ENCODE data around the gene LYPLA2.

Gene LYPLA2

DNA sequence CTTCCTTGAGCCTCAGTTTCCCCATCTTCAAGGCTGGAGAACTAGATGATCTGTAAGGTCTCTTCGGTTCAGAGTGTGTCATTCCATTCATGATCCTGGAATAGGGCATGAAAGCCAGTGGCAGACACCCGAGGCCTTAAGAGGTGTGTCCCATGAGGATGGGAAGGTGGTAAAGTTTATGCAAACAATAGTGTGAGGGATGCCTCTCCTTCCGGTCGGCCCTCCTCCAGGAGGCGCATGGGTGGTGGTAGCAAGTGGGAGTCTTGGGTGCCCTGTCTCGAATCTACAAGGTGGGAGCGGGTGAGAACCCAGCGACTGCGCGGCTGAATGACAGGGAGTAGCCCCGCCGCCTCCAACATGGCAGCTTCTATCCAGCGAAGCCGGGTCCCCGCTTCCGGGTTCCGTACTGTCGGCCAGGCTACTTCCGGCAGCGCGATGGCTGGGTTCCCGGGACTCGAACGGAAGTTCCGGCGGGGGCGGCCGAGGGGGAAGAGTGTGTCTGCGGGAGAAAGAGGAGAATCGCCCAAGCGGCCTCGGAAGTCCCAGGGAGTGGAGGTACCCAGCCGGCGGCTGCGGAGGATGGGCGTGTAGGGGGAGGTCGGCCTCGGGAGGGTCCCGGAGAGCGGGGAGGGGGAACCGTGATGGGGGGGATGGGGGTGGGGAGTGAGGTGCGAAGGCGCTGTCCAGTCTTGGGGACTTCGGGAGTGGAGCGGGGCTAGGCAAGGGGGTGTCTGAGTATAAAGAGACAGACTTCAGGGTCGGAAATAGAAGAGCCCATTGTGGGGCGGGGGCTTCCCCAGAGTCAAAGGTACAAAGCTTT, at the start of gene LYPLA2:
LYPLA2 (plus strand) TSS at position 450 of the 820 bp plus-strand sequence. CDS start 1,538 bp downstream, outside the sequence.
- peak; percentile 72 to 78 for DNase-seq (ENCODE audit: low read depth in 1 of 2, low spot score in 1 of 2)

DNA sequence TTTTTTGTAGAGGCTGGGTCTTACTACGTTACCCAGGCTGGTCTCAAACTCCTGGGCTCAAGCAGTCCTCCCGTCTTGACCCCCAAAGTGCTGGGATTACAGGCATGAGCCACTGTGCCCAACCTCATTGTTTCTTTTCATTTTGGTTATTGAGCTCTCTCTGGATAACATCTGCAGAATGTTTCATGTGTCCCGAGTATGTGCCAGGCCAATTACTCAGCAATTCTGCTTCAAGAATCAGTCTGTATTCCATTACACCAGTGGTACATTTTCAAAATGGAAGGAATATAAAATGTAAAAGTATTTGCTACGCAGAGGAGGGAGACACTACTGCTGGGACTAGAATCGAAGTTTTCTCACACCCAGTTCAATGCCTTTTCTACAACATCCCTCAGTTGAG, 49.3 kb upstream of the LYPLA2 start:
- no peak for DNase-seq (ENCODE audit: low read depth in 1 of 2, low spot score in 1 of 2)

DNA sequence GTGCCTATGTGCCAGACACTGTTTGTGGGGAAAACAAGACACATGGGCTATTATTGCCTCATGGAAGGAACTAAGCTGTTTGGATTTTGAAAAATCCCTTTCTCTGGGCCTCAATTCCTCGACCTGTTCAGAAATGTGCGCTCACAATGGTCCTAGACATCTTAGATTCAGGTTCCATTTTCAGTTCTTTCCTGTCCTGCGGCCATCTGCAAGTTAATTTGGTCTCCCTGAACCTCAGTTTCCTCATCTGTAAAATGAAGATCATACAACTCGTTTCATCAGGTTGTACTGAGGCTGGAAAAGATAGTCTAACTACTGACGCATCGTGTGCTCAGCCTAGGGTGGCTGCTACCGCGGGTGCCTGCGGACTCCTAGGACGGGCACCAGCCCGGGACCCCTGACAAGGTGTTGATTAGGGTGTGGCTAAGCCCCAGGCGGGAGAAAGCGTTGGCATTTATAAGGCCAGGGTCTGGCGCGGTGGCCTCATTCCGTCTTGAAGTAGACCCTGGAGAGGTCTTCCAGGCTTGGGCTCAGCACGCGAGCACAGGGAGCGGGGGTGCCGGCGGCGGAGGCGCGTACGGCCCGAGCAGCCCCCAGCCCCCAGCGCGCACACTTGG, 48.2 kb upstream of the LYPLA2 start:
- no peak for DNase-seq (ENCODE audit: low read depth in 1 of 2, low spot score in 1 of 2)

DNA sequence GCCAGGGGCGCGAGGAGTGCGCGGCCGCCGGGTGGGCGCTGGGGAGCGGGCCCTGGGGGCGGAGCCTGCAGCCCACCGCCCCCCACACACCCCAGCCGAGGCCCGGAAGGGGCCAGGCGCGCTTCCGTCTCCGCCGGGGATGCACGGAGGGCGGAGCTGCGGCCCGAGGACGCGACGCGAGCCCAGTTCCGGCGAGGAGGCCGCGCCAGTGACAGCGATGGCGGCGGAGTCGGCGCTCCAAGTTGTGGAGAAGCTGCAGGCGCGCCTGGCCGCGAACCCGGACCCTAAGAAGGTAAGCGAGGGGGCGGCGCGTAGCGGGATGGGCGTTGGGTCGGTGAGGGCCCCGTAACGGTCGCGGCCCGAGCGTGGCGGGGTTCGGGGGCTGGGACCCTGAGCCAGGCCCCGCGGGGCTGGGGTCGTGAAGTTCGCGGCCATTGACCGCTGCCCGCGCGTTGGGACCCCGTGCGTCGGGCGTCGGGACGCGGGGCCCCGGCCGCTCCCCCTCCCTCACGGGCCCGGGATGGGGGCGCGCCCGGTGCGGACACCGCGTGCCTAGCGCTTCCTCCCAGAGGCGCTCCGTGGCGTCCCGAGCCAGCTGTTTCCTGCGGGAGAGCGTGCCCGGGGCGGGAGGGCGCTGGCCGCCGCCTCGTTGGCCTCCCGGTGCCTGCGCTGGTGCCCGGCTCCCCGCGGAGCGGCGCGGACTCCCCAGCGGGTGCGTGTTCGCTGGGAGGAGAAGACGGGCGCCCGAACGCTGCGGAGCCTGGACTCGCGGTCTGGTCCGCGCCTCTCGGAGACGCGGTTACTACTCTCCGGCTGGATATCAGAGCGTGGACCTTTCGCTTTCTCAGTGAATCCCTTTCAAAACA, 47.4 kb upstream of the LYPLA2 start, which contains the start of gene ELOA:
ELOA (plus strand) TSS at position 185 of the 866 bp plus-strand sequence; CDS start at position 218, 33 bp downstream.
- peak; percentile 56 to 72 for DNase-seq (ENCODE audit: low read depth in 1 of 2, low spot score in 1 of 2)

DNA sequence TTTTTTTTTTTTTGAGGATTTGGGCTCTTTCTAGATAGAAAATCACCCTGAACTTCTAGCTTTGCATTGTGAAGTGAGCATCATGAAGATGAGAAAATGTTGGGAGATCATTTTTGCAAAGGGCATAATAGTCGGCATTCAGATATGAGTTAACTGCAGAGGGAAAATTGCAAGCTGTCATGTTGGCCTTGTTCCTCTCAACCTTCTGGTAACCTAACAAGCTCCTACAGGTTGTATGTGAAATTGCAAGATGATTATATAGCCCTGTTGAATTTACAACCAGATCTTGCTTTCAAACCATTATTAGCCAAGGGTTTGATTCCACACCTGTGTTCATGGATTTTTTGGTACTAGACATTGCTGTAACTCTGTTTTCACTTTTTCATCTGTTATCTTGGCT, 45.4 kb upstream of the LYPLA2 start:
- DNase-seq (ENCODE audit: low read depth in 1 of 2, low spot score in 1 of 2): no peak

DNA sequence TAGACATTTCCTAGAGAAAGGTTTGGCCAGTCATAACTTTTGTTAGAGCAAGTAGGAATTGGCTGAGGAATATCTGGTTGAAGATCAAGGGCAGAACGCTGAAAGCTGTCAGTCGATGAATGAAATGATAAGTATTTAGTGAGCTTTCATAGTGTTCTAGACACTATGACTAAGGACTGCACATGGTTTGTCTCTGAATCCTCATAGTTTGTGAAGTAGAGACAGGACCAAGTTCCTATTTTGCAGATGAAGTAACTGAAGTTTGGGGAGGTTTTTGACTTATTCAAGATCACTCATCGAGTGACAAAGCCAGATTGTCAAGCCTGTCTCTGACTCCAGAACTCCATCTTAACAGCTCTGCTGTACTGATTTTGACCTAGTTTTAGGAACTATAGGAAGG, 42.9 kb upstream of the LYPLA2 start:
- DNase-seq (ENCODE audit: low read depth in 1 of 2, low spot score in 1 of 2): no peak

DNA sequence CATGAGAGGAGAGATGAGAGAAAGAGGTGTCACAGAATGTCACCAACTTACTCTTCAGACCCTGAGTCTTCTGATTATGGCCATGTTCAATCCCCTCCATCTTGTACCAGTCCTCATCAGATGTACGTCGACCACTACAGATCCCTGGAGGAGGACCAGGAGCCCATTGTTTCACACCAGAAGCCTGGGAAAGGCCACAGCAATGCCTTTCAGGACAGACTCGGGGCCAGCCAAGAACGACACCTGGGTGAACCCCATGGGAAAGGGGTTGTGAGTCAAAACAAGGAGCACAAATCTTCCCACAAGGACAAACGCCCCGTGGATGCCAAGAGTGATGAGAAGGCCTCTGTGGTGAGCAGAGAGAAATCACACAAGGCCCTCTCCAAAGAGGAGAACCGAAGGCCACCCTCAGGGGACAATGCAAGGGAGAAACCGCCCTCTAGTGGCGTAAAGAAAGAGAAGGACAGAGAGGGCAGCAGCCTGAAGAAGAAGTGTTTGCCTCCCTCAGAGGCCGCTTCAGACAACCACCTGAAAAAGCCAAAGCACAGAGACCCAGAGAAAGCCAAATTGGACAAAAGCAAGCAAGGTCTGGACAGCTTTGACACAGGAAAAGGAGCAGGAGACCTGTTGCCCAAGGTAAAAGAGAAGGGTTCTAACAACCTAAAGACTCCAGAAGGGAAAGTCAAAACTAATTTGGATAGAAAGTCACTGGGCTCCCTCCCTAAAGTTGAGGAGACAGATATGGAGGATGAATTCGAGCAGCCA, 39.7 kb upstream of the LYPLA2 start:
- DNase-seq (ENCODE audit: low read depth in 1 of 2, low spot score in 1 of 2): no peak

DNA sequence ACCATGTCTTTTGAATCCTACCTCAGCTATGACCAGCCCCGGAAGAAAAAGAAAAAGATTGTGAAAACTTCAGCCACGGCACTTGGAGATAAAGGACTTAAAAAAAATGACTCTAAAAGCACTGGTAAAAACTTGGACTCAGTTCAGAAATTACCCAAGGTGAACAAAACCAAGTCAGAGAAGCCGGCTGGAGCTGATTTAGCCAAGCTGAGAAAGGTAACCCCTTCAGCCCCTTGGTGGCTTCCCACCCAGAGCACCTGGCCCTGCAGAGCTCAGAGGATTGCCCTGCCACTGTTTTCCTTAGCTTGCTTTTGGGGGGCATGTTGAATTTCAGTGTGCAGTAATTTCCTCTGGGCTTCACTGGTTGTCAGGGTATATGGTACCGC, 39.1 kb upstream of the LYPLA2 start:
- no peak for DNase-seq (ENCODE audit: low read depth in 1 of 2, low spot score in 1 of 2)

DNA sequence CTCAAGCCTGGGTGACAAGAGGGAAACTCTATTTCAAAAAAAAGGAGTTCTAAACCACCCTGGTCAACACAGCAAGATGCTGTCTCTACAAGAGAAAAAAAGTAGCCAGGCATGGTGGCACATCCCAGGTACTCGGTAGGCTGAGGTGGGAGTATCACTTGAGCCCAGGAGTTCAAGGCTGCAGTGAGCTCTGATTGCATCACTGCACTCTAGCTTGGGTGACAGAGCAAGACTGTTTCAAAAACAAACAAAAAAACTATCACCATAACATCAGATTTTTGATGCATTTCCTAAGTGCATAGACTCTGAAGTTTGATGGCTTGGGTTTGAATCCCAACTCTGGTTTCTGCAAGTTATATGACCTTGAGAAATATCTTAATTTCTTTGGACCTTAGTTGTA, 38.0 kb upstream of the LYPLA2 start:
- DNase-seq (ENCODE audit: low read depth in 1 of 2, low spot score in 1 of 2): no peak

DNA sequence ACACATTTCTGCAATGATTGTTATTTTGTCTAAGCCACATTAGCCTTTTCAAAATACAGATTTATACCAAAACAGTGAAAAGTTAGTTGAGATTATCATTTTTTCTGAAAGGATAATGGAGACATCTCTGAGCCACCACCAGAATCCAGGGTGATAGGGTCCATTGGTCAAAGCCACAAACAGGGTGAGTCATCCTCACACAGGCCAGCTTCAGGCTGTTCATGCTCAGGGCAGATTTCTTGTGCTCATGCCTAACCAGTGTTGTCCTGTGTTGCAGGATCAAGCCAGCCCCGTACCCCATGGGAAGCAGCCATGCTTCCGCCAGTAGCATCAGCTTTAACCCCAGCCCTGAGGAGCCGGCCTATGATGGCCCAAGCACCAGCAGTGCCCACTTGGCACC, 34.3 kb upstream of the LYPLA2 start:
- no peak for DNase-seq (ENCODE audit: low read depth in 1 of 2, low spot score in 1 of 2)

DNA sequence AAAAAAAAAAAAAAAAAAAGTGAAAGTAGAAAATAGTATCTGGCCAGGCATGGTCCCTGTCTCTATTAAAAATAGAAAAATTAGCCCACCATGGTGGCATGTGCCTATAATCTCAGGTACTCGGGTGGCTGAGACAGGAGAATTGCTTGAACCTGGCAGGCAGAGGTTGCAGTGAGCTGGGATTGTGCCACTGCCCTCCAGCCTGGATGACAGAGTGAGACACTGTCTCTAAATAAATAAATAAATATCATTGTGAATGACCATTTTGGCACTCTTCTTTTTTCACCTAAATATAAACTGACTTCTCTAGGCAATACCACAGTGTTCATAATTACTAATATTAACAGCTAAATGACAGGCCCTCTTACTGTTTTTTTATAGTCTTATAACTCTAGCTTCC, 33.1 kb upstream of the LYPLA2 start:
- DNase-seq (ENCODE audit: low read depth in 1 of 2, low spot score in 1 of 2): no peak

DNA sequence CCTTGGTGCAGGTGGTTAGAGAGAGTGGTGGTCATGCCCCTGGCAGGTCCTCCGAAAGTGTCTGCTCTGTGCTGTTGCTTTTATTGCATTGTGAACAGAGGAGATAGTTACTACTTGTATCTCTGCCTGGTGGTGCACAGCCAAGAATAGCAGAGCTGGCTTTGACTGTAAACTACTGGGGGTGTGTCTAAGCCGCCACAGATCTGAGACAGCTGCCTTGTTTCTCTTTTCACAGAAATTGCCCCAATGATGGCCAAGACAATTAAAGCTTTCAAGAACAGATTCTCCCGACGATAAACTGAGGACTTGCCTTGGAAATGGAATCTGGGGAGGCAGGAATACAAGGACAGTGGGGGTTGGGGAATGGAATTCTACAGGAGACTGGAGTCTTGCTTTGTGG, 31.7 kb upstream of the LYPLA2 start:
- DNase-seq (ENCODE audit: low read depth in 1 of 2, low spot score in 1 of 2): no peak

DNA sequence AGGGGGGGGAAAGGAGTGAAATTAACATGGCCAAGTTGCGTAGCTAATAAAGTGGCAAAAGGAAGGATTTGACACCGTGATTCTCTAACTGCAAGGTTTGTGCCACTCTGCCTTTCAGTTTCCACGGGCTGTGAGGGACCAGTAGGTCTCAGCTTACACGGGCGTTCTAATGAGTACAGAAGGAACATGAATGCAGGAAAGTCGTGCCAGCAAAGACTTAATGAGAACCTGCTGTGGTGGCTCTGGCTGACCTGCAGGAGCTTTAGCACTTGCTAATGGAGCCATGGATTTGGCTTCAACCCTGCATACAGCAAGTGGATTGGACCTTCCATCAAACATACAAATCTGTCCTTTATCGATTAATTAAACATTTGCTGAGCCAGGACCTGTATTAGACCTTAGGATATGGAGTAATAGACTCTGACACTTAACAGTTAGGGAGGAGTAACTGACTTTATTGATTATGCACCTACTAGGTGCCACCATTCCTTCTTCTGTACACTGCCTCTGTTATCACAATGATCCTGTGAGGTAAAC, 27.8 kb upstream of the LYPLA2 start:
- no peak for DNase-seq (ENCODE audit: low read depth in 1 of 2, low spot score in 1 of 2)

DNA sequence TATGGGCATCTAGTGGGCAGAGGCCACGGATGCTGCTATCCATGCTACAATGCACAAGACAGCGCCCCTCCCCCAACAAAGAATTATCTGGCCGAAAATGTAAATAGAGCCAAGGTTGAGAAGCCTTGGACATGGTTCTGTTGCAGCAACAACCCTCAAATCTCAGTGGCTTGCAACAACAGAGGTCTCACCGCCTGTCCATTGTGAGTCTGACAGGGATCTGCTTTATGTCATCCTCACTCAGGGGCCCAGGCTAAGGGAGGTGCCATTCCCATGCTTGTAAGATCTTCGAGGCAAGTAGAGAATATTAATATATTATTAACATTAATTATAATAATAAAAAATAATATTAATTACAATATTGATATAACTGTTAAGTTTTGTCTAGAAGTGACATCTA, 22.2 kb upstream of the LYPLA2 start:
- no peak for DNase-seq (ENCODE audit: low read depth in 1 of 2, low spot score in 1 of 2)

DNA sequence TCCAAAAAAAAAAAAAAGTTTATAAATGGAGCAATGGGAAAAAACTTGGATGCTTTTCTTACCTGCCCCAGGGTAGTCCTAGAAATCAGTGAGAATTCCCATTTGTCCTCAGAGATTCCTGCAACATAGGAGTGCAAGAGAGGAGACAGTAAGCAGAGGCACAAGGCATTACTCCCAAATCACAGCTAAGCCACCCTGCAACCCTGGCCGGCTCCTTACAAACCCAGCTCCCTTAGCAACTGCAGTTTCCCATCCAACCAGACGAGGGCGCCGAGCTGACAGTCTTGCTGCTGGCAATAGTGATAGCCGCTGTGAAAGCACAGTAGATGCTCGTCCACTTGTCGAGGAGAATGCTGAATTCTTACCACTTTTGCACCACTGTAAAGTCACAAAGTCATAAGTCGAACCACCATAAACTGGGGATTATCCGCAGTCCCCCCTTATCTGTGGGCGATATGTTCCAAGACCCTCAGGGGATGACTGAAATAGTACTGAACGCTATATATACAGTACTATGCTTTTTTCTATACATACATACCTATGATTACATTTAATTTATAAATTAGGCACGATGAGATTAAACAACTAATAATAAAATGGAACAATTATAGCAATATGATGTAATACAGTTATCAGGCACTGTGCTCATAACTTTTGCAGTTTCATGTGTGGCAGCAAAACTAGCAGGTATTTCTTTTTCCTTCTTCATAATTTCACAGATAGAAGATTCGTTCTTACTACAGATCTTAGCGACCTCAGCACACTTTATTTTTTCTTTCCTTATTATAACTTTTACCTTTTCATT, 18.7 kb upstream of the LYPLA2 start:
- DNase-seq (ENCODE audit: low read depth in 1 of 2, low spot score in 1 of 2): peak; percentile 70 to 78

DNA sequence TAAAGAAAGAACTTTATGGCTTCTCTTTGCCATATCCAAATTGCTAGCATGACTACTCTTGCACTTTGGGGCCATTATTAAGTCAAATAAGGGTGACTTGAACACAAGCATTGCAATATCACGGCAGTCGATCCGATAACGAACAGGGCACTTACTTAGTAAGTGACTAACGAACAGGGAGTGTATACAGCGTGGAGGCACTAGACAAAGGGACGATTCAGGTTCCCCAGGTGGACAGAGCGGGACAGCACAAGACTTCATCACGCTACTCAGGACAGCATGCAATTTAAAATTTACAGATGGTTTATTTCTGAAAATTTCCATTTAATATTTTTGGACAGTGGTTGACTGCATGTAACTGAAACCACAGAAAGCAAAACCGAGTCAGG, 18.1 kb upstream of the LYPLA2 start:
- DNase-seq (ENCODE audit: low read depth in 1 of 2, low spot score in 1 of 2): no peak

DNA sequence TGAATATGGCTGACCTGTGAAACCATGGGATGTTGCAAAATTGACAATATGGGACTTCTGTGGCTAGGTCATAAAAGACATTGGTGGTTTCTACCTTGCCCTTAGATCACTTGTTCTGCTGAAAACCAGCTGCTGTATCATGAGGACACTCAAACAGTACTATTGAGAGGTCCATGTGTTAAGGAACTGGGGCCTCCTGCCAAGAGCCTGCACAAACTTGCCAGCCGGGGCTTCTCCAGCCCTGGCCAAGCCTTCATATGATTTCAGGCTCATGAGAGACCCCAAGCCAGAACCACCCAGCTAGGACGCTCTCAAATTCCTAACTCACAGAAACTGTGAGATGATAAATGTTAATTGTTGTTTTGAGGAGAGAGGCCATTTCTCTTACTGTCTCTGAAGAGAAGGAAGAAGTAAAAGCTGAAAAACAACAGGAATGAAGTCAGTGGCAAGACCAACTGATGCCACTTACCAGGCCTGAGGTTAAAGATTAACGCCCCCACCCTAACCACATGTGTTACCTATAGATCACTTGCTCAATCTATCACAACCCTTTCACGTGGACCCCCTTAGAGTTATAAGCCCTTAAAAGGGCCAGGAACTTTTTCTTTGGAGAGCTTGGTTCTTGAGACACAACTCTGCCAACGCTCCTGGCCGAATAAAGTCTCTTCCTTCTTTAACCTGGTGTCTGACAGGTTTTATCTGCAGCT, 16.6 kb upstream of the LYPLA2 start:
- no peak for DNase-seq (ENCODE audit: low read depth in 1 of 2, low spot score in 1 of 2)

DNA sequence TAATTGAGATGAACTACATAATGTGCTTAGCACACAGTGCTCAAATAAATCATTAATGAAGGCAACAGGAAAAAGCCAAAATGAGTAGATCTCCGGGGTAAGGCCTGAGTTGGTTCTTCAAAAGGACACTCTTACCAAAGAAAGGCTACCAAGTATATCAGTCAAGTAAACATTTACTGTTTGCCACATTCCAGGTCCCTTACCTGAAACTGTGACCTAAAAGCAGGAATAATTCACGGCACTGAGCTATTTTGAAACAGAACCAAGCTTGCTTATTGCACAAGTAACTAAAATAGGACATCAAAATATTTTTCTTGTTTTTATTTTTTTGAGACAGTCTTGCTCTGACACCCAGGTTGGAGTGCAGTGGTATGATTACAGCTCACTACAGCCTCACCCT, 14.7 kb upstream of the LYPLA2 start:
- no peak for DNase-seq (ENCODE audit: low read depth in 1 of 2, low spot score in 1 of 2)
